ENCODE measurements around the gene PAX5. TPM values are rescaled to one million over a fixed set of nuclear protein-coding genes. Genes with fewer than 3 reads are reported as not detected.

Gene PAX5
- total and polyA plus RNA-seq, 2 of the 13 experiments (the other 11 are each of a cell fraction or from before 2014, with no cell fraction given) = not detected

- FAIRE-seq = no peak
- H3K27me3 ChIP-seq (ENCODE audit: control insufficient read depth in 1 of 2, insufficient read depth in 2 of 2, low read length in 2 of 2) = peaks cover 0 to 24% of the 10 kb centered on the region in 2 experiments; a peak in 4 of 5 replicates
- 0% methylated on average over 3 of the region's 3 CpGs for WGBS (ENCODE audit: low lambda C conversion rate)
These were observed 8.4 kb upstream of the PAX5 start for GRCh38 chr9:37042421-37042820.

GRCh38 chr9:37040508-37041127 is 6.5 kb upstream of the PAX5 start:
- 22% methylated on average over 7 of the region's 8 CpGs for WGBS (ENCODE audit: low lambda C conversion rate)
- BruUV-seq (replicated peaks) = no TSS peak
- H3K27me3 ChIP-seq (ENCODE audit: control insufficient read depth in 1 of 2, insufficient read depth in 2 of 2, low read length in 2 of 2) = peaks cover 0 to 36% of the 10 kb centered on the region in 2 experiments; a peak in 4 of 5 replicates
- H3K4me2 ChIP-seq (ENCODE audit: low read depth, low read length) = no peak overlapping the region
- peaks cover 5% of the 10 kb centered on the region; the same call in 1 of the 2 replicates for H3K4me1 ChIP-seq (ENCODE audit: insufficient read depth, low read length)
- CTCF ChIA-PET (ENCODE audit: low intra/inter-chr PET ratio, low total read pairs) = no interaction called here
- H3K4me3 ChIP-seq (replicated peaks in 1 of 3; ENCODE audit: insufficient read depth in 1 of 3, low read depth in 2 of 3, low read length in 3 of 3) = no peak overlapping the region
- no peak overlapping the region for H3K9ac ChIP-seq (ENCODE audit: insufficient read depth, low read depth, low read length)
- POLR2A ChIA-PET = no interaction called here
- no peaks in the 10 kb centered on the region for H3K79me2 ChIP-seq (ENCODE audit: insufficient read depth, low read length)
- no peaks in the 10 kb centered on the region for H3K36me3 ChIP-seq (replicated peaks in 1 of 2; ENCODE audit: control insufficient read depth in 1 of 2, insufficient read depth in 2 of 2, low read length in 2 of 2)
- H2AFZ ChIP-seq (ENCODE audit: low read length) = no peak overlapping the region
- intact Hi-C loops (cut with micrococcal nuclease; ENCODE audit: unreplicated experiment) (no loop called here), in situ Hi-C loops (cut with HindIII; ENCODE audit: extremely low pct_ligation_motif_present, low pct_unique_long_range_greater_than_20kb) (no loop called here)
- H4K20me1 ChIP-seq (ENCODE audit: insufficient read depth, low read length) = no peaks in the 10 kb centered on the region
- ATAC-seq (no peak), FAIRE-seq (no peak), DNase-seq (ENCODE audit: low spot score) (no peak)
- no peak overlapping the region for H3K27ac ChIP-seq (ENCODE audit: extremely low read length, insufficient read depth, low read length)
- H3K9me3 ChIP-seq (ENCODE audit: low read length) = no peaks in the 10 kb centered on the region
- TF ChIP-seq ZNF615 (CRISPR knock-in tag; IDR thresholded peaks at IDR 0.05; ENCODE audit: borderline replicate concordance) (no peak), ELF3 (CRISPR knock-in tag; IDR thresholded peaks at IDR 0.05) (no peak), ZNF749 (CRISPR knock-in tag; IDR thresholded peaks at IDR 0.05; ENCODE audit: borderline replicate concordance) (no peak), PAWR (CRISPR knock-in tag; IDR thresholded peaks at IDR 0.05; ENCODE audit: borderline replicate concordance) (no peak), BCL6 (CRISPR knock-in tag; IDR thresholded peaks at IDR 0.05) (no peak), TGIF2 (CRISPR knock-in tag; IDR thresholded peaks at IDR 0.05) (no peak), SNAI1 (CRISPR knock-in tag; IDR thresholded peaks at IDR 0.05; ENCODE audit: borderline replicate concordance) (no peak), ZFP1 (CRISPR knock-in tag; IDR thresholded peaks at IDR 0.05) (no peak)
- TF ChIP-seq, protein P1, sequence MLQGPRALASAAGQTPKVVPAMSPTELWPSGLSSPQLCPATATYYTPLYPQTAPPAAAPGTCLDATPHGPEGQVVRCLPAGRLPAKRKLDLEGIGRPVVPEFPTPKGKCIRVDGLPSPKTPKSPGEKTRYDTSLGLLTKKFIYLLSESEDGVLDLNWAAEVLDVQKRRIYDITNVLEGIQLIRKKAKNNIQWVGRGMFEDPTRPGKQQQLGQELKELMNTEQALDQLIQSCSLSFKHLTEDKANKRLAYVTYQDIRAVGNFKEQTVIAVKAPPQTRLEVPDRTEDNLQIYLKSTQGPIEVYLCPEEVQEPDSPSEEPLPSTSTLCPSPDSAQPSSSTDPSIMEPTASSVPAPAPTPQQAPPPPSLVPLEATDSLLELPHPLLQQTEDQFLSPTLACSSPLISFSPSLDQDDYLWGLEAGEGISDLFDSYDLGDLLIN (CRISPR knock-in tag; IDR thresholded peaks at IDR 0.05; ENCODE audit: borderline replicate concordance) = no peak

More at GRCh38 chr9:37042421-37042820, 8.4 kb upstream of the PAX5 start:
- H3K9ac ChIP-seq (ENCODE audit: insufficient read depth, low read depth, low read length) = no peak overlapping the region
- ChIA-PET CTCF (ENCODE audit: low intra/inter-chr PET ratio, low total read pairs) (no interaction called here), POLR2A (no interaction called here)
- BruUV-seq (replicated peaks) = no TSS peak
- H3K4me1 ChIP-seq (ENCODE audit: insufficient read depth, low read length) = no peaks in the 10 kb centered on the region
- no peak for ATAC-seq
- intact Hi-C loops (cut with micrococcal nuclease; ENCODE audit: unreplicated experiment) = no loop called here
- H4K20me1 ChIP-seq (ENCODE audit: insufficient read depth, low read length) = no peaks in the 10 kb centered on the region
- H3K4me2 ChIP-seq (ENCODE audit: low read depth, low read length) = no peak overlapping the region
- no peak overlapping the region for H2AFZ ChIP-seq (ENCODE audit: low read length)
- H3K36me3 ChIP-seq (replicated peaks in 1 of 2; ENCODE audit: control insufficient read depth in 1 of 2, insufficient read depth in 2 of 2, low read length in 2 of 2) = no peaks in the 10 kb centered on the region
- TF ChIP-seq NFRKB (IDR thresholded peaks at IDR 0.05) (no peak), ZNF737 (CRISPR knock-in tag; IDR thresholded peaks at IDR 0.05; ENCODE audit: borderline replicate concordance) (no peak), MEF2D (CRISPR knock-in tag; IDR thresholded peaks at IDR 0.05) (no peak), ZNF337 (CRISPR knock-in tag; IDR thresholded peaks at IDR 0.05; ENCODE audit: borderline replicate concordance, low read depth) (no peak), MTA3 (CRISPR knock-in tag; IDR thresholded peaks at IDR 0.05) (no peak), ZNF775 (CRISPR knock-in tag; IDR thresholded peaks at IDR 0.05; ENCODE audit: borderline replicate concordance) (no peak), TOE1 (CRISPR knock-in tag; IDR thresholded peaks at IDR 0.05) (no peak)
- TF ChIP-seq, protein P2, sequence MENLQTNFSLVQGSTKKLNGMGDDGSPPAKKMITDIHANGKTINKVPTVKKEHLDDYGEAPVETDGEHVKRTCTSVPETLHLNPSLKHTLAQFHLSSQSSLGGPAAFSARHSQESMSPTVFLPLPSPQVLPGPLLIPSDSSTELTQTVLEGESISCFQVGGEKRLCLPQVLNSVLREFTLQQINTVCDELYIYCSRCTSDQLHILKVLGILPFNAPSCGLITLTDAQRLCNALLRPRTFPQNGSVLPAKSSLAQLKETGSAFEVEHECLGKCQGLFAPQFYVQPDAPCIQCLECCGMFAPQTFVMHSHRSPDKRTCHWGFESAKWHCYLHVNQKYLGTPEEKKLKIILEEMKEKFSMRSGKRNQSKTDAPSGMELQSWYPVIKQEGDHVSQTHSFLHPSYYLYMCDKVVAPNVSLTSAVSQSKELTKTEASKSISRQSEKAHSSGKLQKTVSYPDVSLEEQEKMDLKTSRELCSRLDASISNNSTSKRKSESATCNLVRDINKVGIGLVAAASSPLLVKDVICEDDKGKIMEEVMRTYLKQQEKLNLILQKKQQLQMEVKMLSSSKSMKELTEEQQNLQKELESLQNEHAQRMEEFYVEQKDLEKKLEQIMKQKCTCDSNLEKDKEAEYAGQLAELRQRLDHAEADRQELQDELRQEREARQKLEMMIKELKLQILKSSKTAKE (CRISPR knock-in tag; IDR thresholded peaks at IDR 0.05; ENCODE audit: borderline replicate concordance) = no peak
- no peaks in the 10 kb centered on the region for H3K9me3 ChIP-seq (ENCODE audit: low read length)
- no peak for DNase-seq (ENCODE audit: low spot score)
- in situ Hi-C loops (cut with HindIII; ENCODE audit: extremely low pct_ligation_motif_present, low pct_unique_long_range_greater_than_20kb) = no loop called here
- no peaks in the 10 kb centered on the region for H3K79me2 ChIP-seq (ENCODE audit: insufficient read depth, low read length)
- H3K4me3 ChIP-seq (replicated peaks in 1 of 3; ENCODE audit: insufficient read depth in 1 of 3, low read depth in 2 of 3, low read length in 3 of 3) = no peak overlapping the region
- H3K27ac ChIP-seq (ENCODE audit: extremely low read length, insufficient read depth, low read length) = no peak overlapping the region

Measured in HepG2 (cell line).